H1 (cell line): Measurements from ENCODE around the gene PRRG2. TPM values are rescaled to one million over a fixed set of nuclear protein-coding genes. Genes with fewer than 3 reads are reported as not detected.

Experiments
- CTCF ChIA-PET: fragments of 300-600 bp; sonication (Branson Sonifier 250); formaldehyde crosslinking; loops from one replicate; lab custom pipeline; 2021; ENCODE audit not compliant: partially characterized antibody; lab: Charles Lee
- POLR2A ChIA-PET: fragments of 300-600 bp; sonication (Branson Sonifier 250); formaldehyde crosslinking; loops from one replicate; lab custom pipeline; 2021; ENCODE audit warnings: inconsistent platforms; ENCODE audit not compliant: partially characterized antibody; lab: Charles Lee
- DNase-seq, 2 experiments: peaks; one replicate each; pipeline versions ENCODE4 v3.0.0 to v3.0.0-alpha.2; 2010 to 2022; ENCODE audit warnings: low spot score in 2 of 2, low read depth in 1 of 2, mixed read lengths in 1 of 2
- FAIRE-seq: peaks from 2 replicates; lab custom pipeline; 2011; peaks lifted over from hg19 to GRCh38; lab: Jason Lieb, UNC
- H2AFZ ChIP-seq: 2 replicates; pipeline ENCODE4 v1.8.1; 2012; ENCODE audit warnings: low read length, inconsistent platforms
- H2AK5ac ChIP-seq: 2 replicates; pipeline ENCODE4 v1.6.1; 2013; ENCODE audit warnings: low read depth, low read length
- H2BK120ac ChIP-seq: replicated peaks from 2 replicates; pipeline ENCODE3; 2013; ENCODE audit warnings: low read depth, low read length, inconsistent platforms
- H2BK12ac ChIP-seq: 2 replicates; pipeline ENCODE4 v1.6.1; 2013; ENCODE audit warnings: low read depth, low read length
- H2BK15ac ChIP-seq: 2 replicates; pipeline ENCODE4 v1.6.1; 2013; ENCODE audit warnings: low read length
- H2BK20ac ChIP-seq: 2 replicates; pipeline ENCODE4 v1.6.1; 2013; ENCODE audit warnings: low read length
- H2BK5ac ChIP-seq: 2 replicates; pipeline ENCODE4 v1.6.1; 2013; ENCODE audit warnings: low read depth, low read length
- H3K14ac ChIP-seq: 2 replicates; pipeline ENCODE4 v1.6.1; 2013; ENCODE audit warnings: inconsistent platforms; ENCODE audit not compliant: insufficient read length
- H3K18ac ChIP-seq: 2 replicates; pipeline ENCODE4 v1.6.1; 2013; ENCODE audit warnings: low read length; ENCODE audit errors: extremely low read depth
- H3K23ac ChIP-seq: 2 replicates; pipeline ENCODE4 v1.6.1; 2013; ENCODE audit warnings: inconsistent platforms; ENCODE audit not compliant: insufficient read length
- H3K23me2 ChIP-seq: 2 replicates; pipeline ENCODE4 v1.6.1; 2013; ENCODE audit warnings: low read depth, low read length
- H3K27ac ChIP-seq: 2 replicates; pipeline ENCODE4 v1.6.1; 2011; ENCODE audit warnings: low read depth, low read length, inconsistent platforms
- H3K27me3 ChIP-seq, 4 experiments: replicated peaks in 1 of 4; 1 replicate in 1 of 4; 2 replicates in 3 of 4; pipeline versions ENCODE4 v1.6.1 to v1.8.1; 2011 to 2013; ENCODE audit warnings: low read length in 3 of 4, mild to moderate bottlenecking in 3 of 4, inconsistent platforms in 2 of 4, mixed read lengths in 2 of 4, moderate library complexity in 1 of 4; ENCODE audit not compliant: control insufficient read depth in 3 of 4, insufficient read depth in 3 of 4; ENCODE audit errors: extremely low read depth in 1 of 4
- H3K36me3 ChIP-seq, 4 experiments: 2 replicates each; pipeline versions ENCODE4 v1.6.1 to v1.8.1; 2011 to 2013; ENCODE audit warnings: mild to moderate bottlenecking in 4 of 4, low read length in 3 of 4, moderate library complexity in 2 of 4, control low read depth in 1 of 4, inconsistent platforms in 1 of 4; ENCODE audit not compliant: insufficient read depth in 4 of 4, control insufficient read depth in 2 of 4
- H3K4ac ChIP-seq: replicated peaks from 2 replicates; pipeline ENCODE3; 2013; ENCODE audit warnings: low read length, low read depth, mixed read lengths, inconsistent platforms; ENCODE audit not compliant: insufficient read length
- H3K4me1 ChIP-seq, 4 experiments: replicated peaks in 1 of 4; 1 replicate in 1 of 4; 2 replicates in 3 of 4; pipeline versions ENCODE4 v1.6.1 to v1.8.1; 2011 to 2013; ENCODE audit warnings: low read length in 3 of 4, inconsistent platforms in 2 of 4, mixed read lengths in 1 of 4; ENCODE audit not compliant: insufficient read depth in 4 of 4, control insufficient read depth in 3 of 4
- H3K4me2 ChIP-seq, 2 experiments: 2 replicates each; pipeline versions ENCODE4 v1.6.1 to v1.8.1; 2011 to 2013; ENCODE audit warnings: low read depth in 2 of 2, low read length in 2 of 2, control low read depth in 1 of 2, inconsistent platforms in 1 of 2, mild to moderate bottlenecking in 1 of 2; ENCODE audit not compliant: insufficient read depth in 1 of 2
- H3K4me3 ChIP-seq, 4 experiments: fragments of 200-600, 300-600 bp in 1 of 4; sonication (generic), shearing (Covaris generic), sonication (Bioruptor Twin) in 1 of 4; 2 replicates each; pipeline versions ENCODE4 v1.5.1 to v1.8.1; 2011 to 2016; ENCODE audit warnings: low read length in 4 of 4, low read depth in 3 of 4, control low read depth in 2 of 4, inconsistent platforms in 2 of 4, mild to moderate bottlenecking in 2 of 4, mixed read lengths in 1 of 4, moderate library complexity in 1 of 4; ENCODE audit not compliant: insufficient read depth in 2 of 4; ENCODE audit errors: extremely low read depth in 1 of 4
- H3K56ac ChIP-seq: replicated peaks from 2 replicates; pipeline ENCODE3; 2013; ENCODE audit warnings: low read depth, mild to moderate bottlenecking, mixed read lengths, low read length, inconsistent platforms; ENCODE audit not compliant: insufficient read length
- H3K79me1 ChIP-seq: 2 replicates; pipeline ENCODE4 v1.6.1; 2013; ENCODE audit warnings: low read depth, low read length, control low read depth
- H3K79me2 ChIP-seq, 2 experiments: 2 replicates each; pipeline versions ENCODE4 v1.6.1 to v1.8.1; 2012 to 2013; ENCODE audit warnings: low read length in 2 of 2, mild to moderate bottlenecking in 2 of 2, inconsistent platforms in 1 of 2; ENCODE audit not compliant: insufficient read depth in 2 of 2, control insufficient read depth in 1 of 2
- H3K9ac ChIP-seq, 4 experiments: replicated peaks in 1 of 4; 1 replicate in 1 of 4; 2 replicates in 3 of 4; pipeline versions ENCODE4 v1.6.1 to v1.8.1; 2011 to 2013; ENCODE audit warnings: low read depth in 3 of 4, low read length in 3 of 4, control low read depth in 2 of 4, mild to moderate bottlenecking in 2 of 4, moderate library complexity in 2 of 4, inconsistent platforms in 1 of 4; ENCODE audit errors: extremely low read depth in 1 of 4
- H3K9me3 ChIP-seq, 2 experiments: 2 replicates each; pipeline versions ENCODE4 v1.6.1 to v1.8.1; 2012 to 2013; ENCODE audit warnings: mild to moderate bottlenecking in 2 of 2, moderate library complexity in 2 of 2, control low read depth in 1 of 2, inconsistent platforms in 1 of 2, low read depth in 1 of 2, low read length in 1 of 2, mixed read lengths in 1 of 2; ENCODE audit not compliant: insufficient read depth in 2 of 2
- H4K20me1 ChIP-seq, 2 experiments: replicated peaks in 1 of 2; 2 replicates each; pipeline versions ENCODE3 to v1.8.1; 2011 to 2013; ENCODE audit warnings: inconsistent platforms in 2 of 2, low read length in 2 of 2, mild to moderate bottlenecking in 1 of 2; ENCODE audit not compliant: insufficient read depth in 2 of 2, control insufficient read depth in 1 of 2
- H4K5ac ChIP-seq: 2 replicates; pipeline ENCODE4 v1.6.1; 2013; ENCODE audit warnings: low read length, low read depth, mixed read lengths, inconsistent platforms; ENCODE audit not compliant: insufficient read length
- H4K8ac ChIP-seq: 2 replicates; pipeline ENCODE4 v1.8.0; 2013; ENCODE audit warnings: mild to moderate bottlenecking, moderate library complexity, low read length, inconsistent platforms; ENCODE audit not compliant: insufficient read depth; ENCODE audit errors: extremely low read depth
- H4K91ac ChIP-seq: replicated peaks from 2 replicates; pipeline ENCODE3; 2013; ENCODE audit warnings: low read length, mixed read lengths, inconsistent platforms; ENCODE audit not compliant: insufficient read length
- CTBP2 ChIP-seq: IDR thresholded peaks from 2 replicates; pipeline ENCODE4 v1.7.0; 2011; ENCODE audit warnings: borderline replicate concordance, mild to moderate bottlenecking, moderate library complexity, mixed read lengths, low read length; ENCODE audit not compliant: insufficient read depth, insufficient read length
- HDAC6 ChIP-seq: IDR thresholded peaks from one replicate; pipeline ENCODE4 v1.7.1; 2012; ENCODE audit warnings: low read depth, mild to moderate bottlenecking, inconsistent platforms, low read length, moderate library complexity
- TAF1 ChIP-seq: IDR thresholded peaks from 2 replicates; pipeline ENCODE4 v1.6.1; 2011; ENCODE audit warnings: mild to moderate bottlenecking, low read depth, low read length
- WGBS, 2 experiments: shearing (Covaris generic) in 1 of 2; methylation state at CpG; one replicate each; pipeline versions ENCODE4 v1.1.6 to v1.1.7; 2013 to 2015; ENCODE audit warnings: low lambda C conversion rate in 2 of 2, mixed read lengths in 2 of 2, inconsistent platforms in 1 of 2, low coverage in 1 of 2, missing lambda C conversion rate in 1 of 2; ENCODE audit not compliant: insufficient replicate concordance in 2 of 2, insufficient coverage in 1 of 2, insufficient read length in 1 of 2; ENCODE audit errors: extremely low coverage in 1 of 2, missing lambda C conversion rate in 1 of 2; 5-methylcytosine and 5-hydroxymethylcytosine counted together
- polyA plus RNA-seq, 7 experiments: library from polyadenylated mRNA; depleted of rRNA in 3 of 7; stranded (reverse) in 5 of 7; unstranded in 2 of 7; fragments of >200 nt in 5 of 7; fragments of 200-250 nt in 2 of 7; gene quantifications; 1 replicate in 5 of 7; 2 replicates in 1 of 7; 4 replicates in 1 of 7; pipeline versions ENCODE4 v1.2.1 to v1.2.3, GENCODE V29; 2011 to 2013; ENCODE audit warnings: missing spikeins in 2 of 7, mixed read lengths in 2 of 7
- total RNA-seq: library from RNA; stranded (reverse); fragmentation: NEBNext Ultra II Directional; extraction: Animal tissue kit (Norgen Biotek cat#: 25700); gene quantifications from 2 replicates; pipeline ENCODE4 v1.2.1, GENCODE V29; 2021

The PRRG2 gene
- total and polyA plus RNA-seq, 2 of the 8 experiments (the other 6 are each of a cell fraction or from before 2014, with no cell fraction given) = 4.1 to 5.6 TPM

- Histone ChIP-seq H3K79me2 (peaks cover 0 to 42% of the 10 kb centered on the region in 2 experiments; a peak in 3 of 4 replicates), H2AFZ (no peak overlapping the region), H3K27ac (no peak overlapping the region), H4K5ac (no peak overlapping the region), H2BK120ac (no peak overlapping the region), H3K4me2 (no peak overlapping the region), H3K4me1 (peaks cover 2 to 5% (median 4%) of the 10 kb centered on the region in 4 experiments; a peak in 5 of 7 replicates), H4K8ac (no peak overlapping the region), H3K4ac (no peak overlapping the region), H3K9me3 (no peaks in the 10 kb centered on the region), H4K91ac (no peak overlapping the region), H3K4me3 (no peak overlapping the region), H3K23ac (no peak overlapping the region), H3K36me3 (peaks cover 0 to 8% (median 4%) of the 10 kb centered on the region in 4 experiments; a peak in 4 of 8 replicates), H2BK12ac (no peak overlapping the region), H2BK20ac (no peak overlapping the region), H4K20me1 (peaks cover 8 to 9% of the 10 kb centered on the region in 2 experiments), H3K56ac (no peak overlapping the region)
- FAIRE-seq (no peak), DNase-seq (no peak)
- ChIA-PET POLR2A (interaction anchor here (0.7 to 1.7 kb wide), 6 partner anchors 14 to 127 kb away, joined by 3 to 5 read pairs (median 3); partner anchors contain the start of gene RPS11), CTCF (interaction anchor here (0.8 to 8.1 kb wide), 6 partner anchors 9 to 71 kb away, joined by 3 to 240 read pairs (median 6); no protein-coding TSS in a partner anchor)
- WGBS, 2 experiments = 95% methylated on average over 2 of the region's 2 CpGs; no CpG with 5 or more reads in 1 of the 2 experiments
- TF ChIP-seq CTBP2 (no peak), TAF1 (no peak), HDAC6 (no peak)
- TF ChIP-seq, all 59 proteins: peak for 0
- peaks cover 2% of the 10 kb centered on the region; the same call in 1 of the 2 replicates for H3K79me1 ChIP-seq
- H3K14ac ChIP-seq = no peak overlapping the region
- H3K9ac ChIP-seq = no peak overlapping the region; a peak in 1 of 7 replicates
- no peak overlapping the region for H2BK5ac ChIP-seq
- no peaks in the 10 kb centered on the region for H3K23me2 ChIP-seq
- H2BK15ac ChIP-seq = no peak overlapping the region
- H3K27me3 ChIP-seq = no peaks in the 10 kb centered on the region
- H3K18ac ChIP-seq = no peak overlapping the region
- no peak overlapping the region for H2AK5ac ChIP-seq
Observed at GRCh38 chr19:49574206-49574755, 6.8 kb upstream of the PRRG2 start.
